Endothelial cell of umbilical vein (primary cell): ENCODE data around the gene ZBTB18. TPM values are rescaled to one million over a fixed set of nuclear protein-coding genes. Genes with fewer than 3 reads are reported as not detected.

Experiments
- BruUV-seq: library from RNA; stranded (reverse); fragments of 400-500 nt; replicated peaks from 2 replicates; lab custom pipeline; 2021; lab: Mats Ljungman, UMichigan
- CTCF ChIA-PET: fragments of 300-600, 350-600 bp; sonication (Branson Sonifier 250); formaldehyde crosslinking; loops from one replicate; lab custom pipeline; 2021; ENCODE audit warnings: antibody characterized with exemption, inconsistent platforms; lab: Charles Lee
- POLR2A ChIA-PET: fragments of 300-600, 350-600 bp; sonication (Branson Sonifier 250); formaldehyde crosslinking; loops from one replicate; lab custom pipeline; 2021; ENCODE audit warnings: antibody characterized with exemption, inconsistent platforms; lab: Charles Lee
- DNase-seq: peaks from one replicate; pipeline ENCODE4 v3.0.0-alpha.2; 2011; ENCODE audit warnings: low read depth, low spot score
- FAIRE-seq: peaks from 2 replicates; lab custom pipeline; 2011; peaks lifted over from hg19 to GRCh38; lab: Jason Lieb, UNC
- H2AFZ ChIP-seq: 2 replicates; pipeline ENCODE4 v1.6.0; 2012; ENCODE audit warnings: low read depth, low read length, control low read depth, inconsistent platforms
- H3K27ac ChIP-seq: 2 replicates; pipeline ENCODE4 v1.5.1; 2011; ENCODE audit warnings: low read depth, mild to moderate bottlenecking, control low read depth, low read length, moderate library complexity; ENCODE audit not compliant: insufficient read depth
- H3K27me3 ChIP-seq, 2 experiments: 2 replicates each; pipeline versions ENCODE4 v1.6.0 to v1.6.1; 2011; ENCODE audit warnings: low read length in 2 of 2, mixed read lengths in 1 of 2; ENCODE audit not compliant: control insufficient read depth in 2 of 2, insufficient read depth in 2 of 2
- H3K36me3 ChIP-seq, 2 experiments: 2 replicates in 1 of 2; 3 replicates in 1 of 2; pipeline ENCODE4 v1.5.1; 2011; ENCODE audit warnings: low read length in 2 of 2, mild to moderate bottlenecking in 1 of 2, moderate library complexity in 1 of 2; ENCODE audit not compliant: control insufficient read depth in 2 of 2, insufficient read depth in 2 of 2; ENCODE audit errors: extremely low read depth in 1 of 2
- H3K4me1 ChIP-seq: 3 replicates; pipeline ENCODE4 v1.5.1; 2011; ENCODE audit warnings: mild to moderate bottlenecking, low read length; ENCODE audit not compliant: control insufficient read depth, insufficient read depth; ENCODE audit errors: extremely low read depth
- H3K4me2 ChIP-seq: 2 replicates; pipeline ENCODE4 v1.6.1; 2011; ENCODE audit warnings: low read length, control low read depth, mixed read lengths; ENCODE audit not compliant: insufficient read depth
- H3K4me3 ChIP-seq, 3 experiments: fragments of 200-600 bp in 1 of 3; sonication (generic), shearing (Covaris generic) in 1 of 3; replicated peaks in 1 of 3; 2 replicates each; pipeline ENCODE4 v1.5.1; 2011 to 2016; ENCODE audit warnings: control low read depth in 3 of 3, low read length in 3 of 3, mild to moderate bottlenecking in 2 of 3, inconsistent platforms in 1 of 3, low read depth in 1 of 3, moderate library complexity in 1 of 3; ENCODE audit not compliant: insufficient read depth in 1 of 3
- H3K79me2 ChIP-seq: 2 replicates; pipeline ENCODE4 v1.6.0; 2012; ENCODE audit warnings: low read length, inconsistent platforms; ENCODE audit not compliant: control insufficient read depth, insufficient read depth
- H3K9ac ChIP-seq: replicated peaks from 2 replicates; pipeline ENCODE3; 2011; ENCODE audit warnings: low read length, control low read depth; ENCODE audit not compliant: insufficient read depth; ENCODE audit errors: extremely low read depth
- H3K9me1 ChIP-seq: replicated peaks from 3 replicates; pipeline ENCODE4 v1.6.0; 2011; ENCODE audit warnings: mild to moderate bottlenecking, low read length; ENCODE audit not compliant: control insufficient read depth, insufficient read depth; ENCODE audit errors: extremely low read depth
- H3K9me3 ChIP-seq: replicated peaks from 2 replicates; pipeline ENCODE4 v1.5.1; 2012; ENCODE audit warnings: low read length, inconsistent platforms; ENCODE audit not compliant: control insufficient read depth, insufficient read depth
- H4K20me1 ChIP-seq: replicated peaks from 2 replicates; pipeline ENCODE3; 2011; ENCODE audit warnings: mild to moderate bottlenecking, low read length; ENCODE audit not compliant: control insufficient read depth, insufficient read depth; ENCODE audit errors: extremely low read depth
- EZH2 ChIP-seq: IDR thresholded peaks from 2 replicates; pipeline ENCODE4 v1.6.1; 2012; ENCODE audit warnings: borderline replicate concordance, low read depth, mild to moderate bottlenecking, moderate library complexity, low read length, inconsistent platforms; ENCODE audit not compliant: severe bottlenecking
- FOS ChIP-seq: IDR thresholded peaks from 2 replicates; pipeline ENCODE4 v1.6.1; 2011; ENCODE audit warnings: mild to moderate bottlenecking, low read length, moderate library complexity, borderline replicate concordance; ENCODE audit not compliant: insufficient read depth
- GATA2 ChIP-seq: IDR thresholded peaks from 2 replicates; pipeline ENCODE4 v1.7.0; 2011; ENCODE audit warnings: low read depth, mild to moderate bottlenecking, moderate library complexity, mixed read lengths, low read length; ENCODE audit not compliant: insufficient read length, insufficient read depth
- JUN ChIP-seq: IDR thresholded peaks from 2 replicates; pipeline ENCODE4 v1.6.1; 2011; ENCODE audit warnings: borderline replicate concordance, low read depth; ENCODE audit not compliant: insufficient read length, insufficient read depth
- MYC ChIP-seq: IDR thresholded peaks from one replicate; pipeline ENCODE4 v1.6.1; 2011; ENCODE audit warnings: mild to moderate bottlenecking, low read depth, low read length
- POLR2A ChIP-seq: IDR thresholded peaks from 2 replicates; pipeline ENCODE4 v1.6.1; 2012; ENCODE audit warnings: low read depth, mild to moderate bottlenecking, control low read depth, low read length
- POLR2AphosphoS5 ChIP-seq: IDR thresholded peaks from 2 replicates; pipeline ENCODE4 v1.6.1; 2012; ENCODE audit warnings: low read depth, mild to moderate bottlenecking, control low read depth, low read length, moderate library complexity; ENCODE audit not compliant: insufficient read depth
- dilution Hi-C: fragments of 300-500 bp; cut with MboI; formaldehyde crosslinking; loops from one replicate; pipeline ENCODE4 v1.15.0; 2019; ENCODE audit warnings: low sequenced_read_pairs; ENCODE audit not compliant: extremely low pct_ligation_motif_present
- intact Hi-C: fragments of 100-400 bp; cut with micrococcal nuclease; formaldehyde crosslinking; loops from one replicate; pipeline ENCODE4 v1.10.0; 2022
- polyA plus RNA-seq, 4 experiments: library from polyadenylated mRNA; depleted of rRNA in 3 of 4; stranded (reverse) in 3 of 4; unstranded in 1 of 4; fragments of >200 nt; gene quantifications; 2 replicates each; pipeline versions ENCODE4 v1.2.1 to v1.2.3, GENCODE V29; 2011 to 2012; ENCODE audit warnings: missing spikeins in 1 of 4
- total RNA-seq: library from RNA; stranded (reverse); gene quantifications from 2 replicates; pipeline ENCODE4 v1.2.3, GENCODE V29; 2021
- TF ChIP-seq, protein P1 (sequence below), 2 donors: IDR thresholded peaks; 1 replicate in 1 of 2; 2 replicates in 1 of 2; pipeline ENCODE4 v1.5.1; 2011; ENCODE audit warnings: low read length in 2 of 2, mild to moderate bottlenecking in 2 of 2, moderate library complexity in 2 of 2, control low read depth in 1 of 2, inconsistent platforms in 1 of 2, low read depth in 1 of 2; ENCODE audit not compliant: insufficient read depth in 1 of 2; ENCODE audit errors: extremely low read depth in 1 of 2
- TF ChIP-seq, protein P2 (sequence below): IDR thresholded peaks from 2 replicates; pipeline ENCODE4 v1.6.1; 2011; ENCODE audit not compliant: insufficient read depth, insufficient read length

Gene ZBTB18
- total and polyA plus RNA-seq, 2 donors (not counting 3 experiments of a cell fraction or from before 2014, with no cell fraction given), result 15.5 to 21.1 TPM

DNA sequence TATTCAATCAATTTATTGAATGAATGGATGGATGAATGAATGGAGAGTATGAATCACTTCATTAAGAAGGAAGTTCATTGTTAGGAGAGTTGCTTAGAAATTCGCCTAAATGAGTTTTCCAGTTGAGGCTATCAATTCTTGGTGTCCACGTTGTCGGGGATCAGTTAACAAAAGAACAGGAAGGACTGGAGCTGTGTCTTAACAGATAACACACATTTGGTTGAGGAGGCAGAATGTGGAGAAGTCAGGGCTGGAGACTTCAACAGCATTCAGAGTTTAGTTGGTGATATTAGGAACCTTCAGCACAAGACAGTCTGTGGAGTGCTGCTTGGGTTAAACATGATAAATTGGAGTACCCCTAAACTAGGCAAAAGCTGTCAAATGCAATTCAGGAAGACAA, 33.7 kb downstream of the ZBTB18 start:
- H2AFZ ChIP-seq, result no peak overlapping the region
- no peak overlapping the region for H3K27ac ChIP-seq
- no peak overlapping the region for H3K4me2 ChIP-seq
- ChIA-PET CTCF (no interaction called here), POLR2A (interaction anchor here (0.6 kb wide), 1 partner anchor 37 kb away, joined by 3 read pairs; no protein-coding TSS in a partner anchor)
- H4K20me1 ChIP-seq, result no peaks in the 10 kb centered on the region
- no peak for TF ChIP-seq FOS
- peak; percentile 27 for TF ChIP-seq GATA2
- peak; percentile 71 for TF ChIP-seq JUN
- TF ChIP-seq POLR2AphosphoS5, result no peak
- TF ChIP-seq, protein P1, sequence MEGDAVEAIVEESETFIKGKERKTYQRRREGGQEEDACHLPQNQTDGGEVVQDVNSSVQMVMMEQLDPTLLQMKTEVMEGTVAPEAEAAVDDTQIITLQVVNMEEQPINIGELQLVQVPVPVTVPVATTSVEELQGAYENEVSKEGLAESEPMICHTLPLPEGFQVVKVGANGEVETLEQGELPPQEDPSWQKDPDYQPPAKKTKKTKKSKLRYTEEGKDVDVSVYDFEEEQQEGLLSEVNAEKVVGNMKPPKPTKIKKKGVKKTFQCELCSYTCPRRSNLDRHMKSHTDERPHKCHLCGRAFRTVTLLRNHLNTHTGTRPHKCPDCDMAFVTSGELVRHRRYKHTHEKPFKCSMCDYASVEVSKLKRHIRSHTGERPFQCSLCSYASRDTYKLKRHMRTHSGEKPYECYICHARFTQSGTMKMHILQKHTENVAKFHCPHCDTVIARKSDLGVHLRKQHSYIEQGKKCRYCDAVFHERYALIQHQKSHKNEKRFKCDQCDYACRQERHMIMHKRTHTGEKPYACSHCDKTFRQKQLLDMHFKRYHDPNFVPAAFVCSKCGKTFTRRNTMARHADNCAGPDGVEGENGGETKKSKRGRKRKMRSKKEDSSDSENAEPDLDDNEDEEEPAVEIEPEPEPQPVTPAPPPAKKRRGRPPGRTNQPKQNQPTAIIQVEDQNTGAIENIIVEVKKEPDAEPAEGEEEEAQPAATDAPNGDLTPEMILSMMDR (IDR thresholded peaks at IDR 0.05; ENCODE audit: extremely low read depth in 1 of 2, insufficient read depth in 1 of 2, low read depth in 1 of 2, low read length in 2 of 2), result no peak
- no peak for TF ChIP-seq EZH2
- TF ChIP-seq MYC, result no peak
- TF ChIP-seq POLR2A, result no peak
- TF ChIP-seq, protein P2, sequence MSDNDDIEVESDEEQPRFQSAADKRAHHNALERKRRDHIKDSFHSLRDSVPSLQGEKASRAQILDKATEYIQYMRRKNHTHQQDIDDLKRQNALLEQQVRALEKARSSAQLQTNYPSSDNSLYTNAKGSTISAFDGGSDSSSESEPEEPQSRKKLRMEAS, result no peak
- H3K36me3 ChIP-seq, result no peaks in the 10 kb centered on the region
- peak; percentile 58 for FAIRE-seq
- no peak overlapping the region for H3K4me3 ChIP-seq
- intact Hi-C loops (loop anchor here (2.0 to 5.0 kb wide), 2 partner anchors 34 to 53 kb away; partner anchors contain the start of gene ZBTB18), dilution Hi-C loops (no loop called here)
- H3K4me1 ChIP-seq, result no peaks in the 10 kb centered on the region
- H3K9ac ChIP-seq, result no peak overlapping the region
- no peaks in the 10 kb centered on the region for H3K9me3 ChIP-seq
- H3K27me3 ChIP-seq, result peaks cover 6 to 11% of the 10 kb centered on the region in 2 experiments
- no TSS peak for BruUV-seq
- H3K79me2 ChIP-seq, result no peaks in the 10 kb centered on the region
- no peaks in the 10 kb centered on the region for H3K9me1 ChIP-seq
- peak; percentile 94 for DNase-seq
